NCI-H526 treated with DMSO at 0.1 percent for 48 hours (cell line): ENCODE results near the gene MCL1.
"Not testable (repeated sequence)": the region's sequence is repeated elsewhere in the genome, so short reads cannot be mapped to it uniquely, and the experiment has no call there.

Experiments
- DNase-seq: peaks from one replicate; lab custom pipeline; 2025; lab: John Stamatoyannopoulos, UW

Gene MCL1

DNA sequence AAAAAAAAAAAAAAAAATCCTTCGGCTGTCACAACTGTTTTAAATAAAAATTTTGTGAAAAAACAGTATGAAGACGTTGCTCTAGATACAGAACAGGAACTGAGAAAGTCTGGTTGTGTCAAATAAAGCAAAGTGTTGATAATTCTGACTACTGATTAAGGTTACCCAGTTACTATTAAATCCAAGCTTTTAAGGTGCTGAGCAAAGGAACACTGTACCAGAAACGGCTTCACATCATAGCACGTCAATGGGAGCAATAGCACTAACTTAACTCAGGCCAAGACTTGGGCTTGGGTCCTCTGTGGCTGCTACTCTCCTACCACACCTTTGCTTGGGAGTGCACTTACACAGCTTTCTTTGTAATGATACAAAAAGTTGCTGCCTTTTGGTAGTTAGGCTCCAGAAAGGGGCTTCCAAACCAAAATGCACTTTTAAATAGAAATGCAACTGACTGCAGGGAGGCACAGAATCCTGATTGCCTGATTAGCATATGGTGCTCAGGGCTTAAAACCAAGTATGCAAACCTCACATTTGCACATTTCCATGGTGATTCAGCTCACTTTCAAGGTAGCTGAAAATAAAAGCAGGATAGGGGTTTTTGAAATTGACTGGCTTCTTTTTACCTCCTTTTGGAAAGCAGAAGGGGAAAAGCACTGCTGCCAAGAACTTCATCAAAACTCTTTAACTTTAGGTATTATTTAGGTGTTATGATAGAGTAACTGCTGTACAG is 6.3 kb downstream of the MCL1 start:
- DNase-seq = peak; percentile 55

GRCh38 chr1:150568594-150568966 is 10.8 kb downstream of the MCL1 start:
- DNase-seq = no peak

- peak; percentile 69 for DNase-seq
Observed at GRCh38 chr1:150567717-150568593, 11.5 kb downstream of the MCL1 start.

- no peak for DNase-seq
Observed at GRCh38 chr1:150567341-150567716, 12.1 kb downstream of the MCL1 start.

DNA sequence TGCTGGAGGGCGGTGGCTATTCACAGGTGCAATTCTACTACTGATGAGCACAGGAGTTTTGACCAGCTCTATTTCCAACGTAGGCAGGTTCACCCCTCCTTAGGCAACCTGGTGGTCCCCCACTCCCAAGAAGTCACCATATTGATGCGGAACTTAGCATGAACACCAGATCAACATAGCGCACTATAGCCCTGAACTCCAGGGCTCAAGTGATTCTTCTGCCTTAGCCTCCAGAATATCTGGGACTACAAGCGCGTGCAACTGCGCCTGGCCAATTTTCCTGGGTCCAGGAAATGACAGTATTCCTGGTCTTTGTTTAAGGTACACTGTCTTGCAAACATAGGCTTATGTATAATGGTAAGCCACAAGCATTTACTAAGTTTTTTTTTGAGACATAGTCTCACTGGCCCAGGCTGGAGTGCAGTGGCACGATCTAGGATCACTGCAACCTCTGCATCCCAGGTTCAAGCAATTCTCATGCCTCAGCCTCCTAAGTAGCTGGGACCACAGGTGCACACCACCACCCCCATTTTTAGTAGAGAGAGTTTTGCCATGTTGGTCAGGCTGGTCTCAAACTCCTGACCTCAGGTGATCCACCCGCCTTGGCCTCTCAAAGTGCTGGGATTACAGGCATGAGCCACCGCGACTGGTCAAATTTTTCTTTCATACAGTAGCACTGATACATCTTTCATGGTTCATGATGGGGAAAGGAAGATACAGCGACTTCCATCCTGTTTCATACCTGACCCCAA is 12.6 kb downstream of the MCL1 start:
- no peak for DNase-seq

GRCh38 chr1:150565240-150565991 is 14.0 kb downstream of the MCL1 start:
- DNase-seq = not testable (repeated sequence)

GRCh38 chr1:150564051-150564991 is 15.1 kb downstream of the MCL1 start:
- no peak for DNase-seq

- no peak for DNase-seq
Observed at GRCh38 chr1:150563340-150564038, 15.9 kb downstream of the MCL1 start.

DNA sequence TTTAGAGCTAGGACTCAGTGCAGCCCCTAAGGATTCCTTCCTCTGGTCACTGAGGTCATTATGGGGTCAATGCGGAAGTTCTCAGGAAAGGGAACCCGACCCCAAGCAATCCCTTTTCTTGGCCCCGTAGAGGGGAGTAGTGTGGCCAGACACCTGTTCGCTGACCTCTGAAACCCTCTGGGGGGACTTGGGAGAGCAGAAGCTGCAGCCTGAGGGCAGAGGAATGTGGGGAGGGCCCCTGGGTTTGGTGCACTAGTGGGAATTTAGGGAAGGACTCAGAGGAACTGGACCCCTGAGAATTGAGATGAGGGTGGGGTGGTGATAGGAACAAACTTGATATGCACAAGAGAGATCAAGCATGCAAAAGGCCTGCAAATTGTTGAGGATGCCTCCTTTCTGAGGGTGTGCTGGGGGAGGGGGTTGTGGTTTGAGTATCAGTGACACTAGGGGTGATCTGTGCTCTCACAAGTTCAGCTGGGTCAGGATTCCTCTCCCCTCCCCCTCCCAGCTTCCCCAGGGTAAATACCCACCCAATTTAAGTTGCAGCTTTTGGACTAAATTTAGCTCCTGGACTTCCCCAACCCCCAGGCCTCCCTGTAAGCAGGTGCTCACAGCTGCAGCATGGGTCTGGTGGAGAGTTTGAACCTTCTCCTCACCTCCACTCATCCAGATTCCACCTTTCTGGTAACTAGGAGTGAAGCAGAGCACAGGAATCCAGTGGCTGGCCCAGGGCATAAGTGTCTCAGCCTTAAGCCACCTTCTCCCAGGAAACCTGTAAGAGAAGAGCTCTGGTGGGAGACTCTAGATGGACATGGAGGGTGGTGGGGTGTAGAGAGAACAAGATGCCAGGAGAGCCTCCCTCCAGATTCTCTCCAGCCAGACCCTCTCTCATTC is 16.7 kb downstream of the MCL1 start:
- no peak for DNase-seq

DNA sequence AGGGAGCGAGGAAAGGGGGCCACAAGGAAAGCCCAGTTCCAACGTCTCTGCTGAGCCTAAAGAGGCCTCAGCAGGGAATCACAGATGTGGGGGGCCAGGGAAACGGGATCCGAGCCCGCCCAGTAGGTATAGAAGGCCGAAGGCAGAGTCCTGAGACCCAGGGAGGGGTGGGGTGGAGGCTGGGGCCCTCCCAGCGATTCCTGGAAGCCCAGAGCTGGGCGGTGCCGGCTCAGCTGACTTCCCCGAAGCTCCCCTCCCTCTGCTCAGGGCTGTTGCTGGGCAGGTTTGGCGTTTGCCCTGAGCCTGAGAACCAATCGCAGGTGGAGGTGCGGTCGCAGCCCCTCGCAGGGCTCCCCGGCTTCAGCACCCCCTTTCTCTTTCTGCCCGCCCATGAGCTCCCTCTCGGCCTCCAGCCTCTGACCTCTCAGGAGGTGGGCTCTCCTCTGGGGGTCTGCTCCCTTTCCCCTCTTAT is 17.4 kb downstream of the MCL1 start:
- peak; percentile 93 for DNase-seq

- DNase-seq = peak; percentile 96
Observed at GRCh38 chr1:150561254-150561973, 18.0 kb downstream of the MCL1 start.

DNA sequence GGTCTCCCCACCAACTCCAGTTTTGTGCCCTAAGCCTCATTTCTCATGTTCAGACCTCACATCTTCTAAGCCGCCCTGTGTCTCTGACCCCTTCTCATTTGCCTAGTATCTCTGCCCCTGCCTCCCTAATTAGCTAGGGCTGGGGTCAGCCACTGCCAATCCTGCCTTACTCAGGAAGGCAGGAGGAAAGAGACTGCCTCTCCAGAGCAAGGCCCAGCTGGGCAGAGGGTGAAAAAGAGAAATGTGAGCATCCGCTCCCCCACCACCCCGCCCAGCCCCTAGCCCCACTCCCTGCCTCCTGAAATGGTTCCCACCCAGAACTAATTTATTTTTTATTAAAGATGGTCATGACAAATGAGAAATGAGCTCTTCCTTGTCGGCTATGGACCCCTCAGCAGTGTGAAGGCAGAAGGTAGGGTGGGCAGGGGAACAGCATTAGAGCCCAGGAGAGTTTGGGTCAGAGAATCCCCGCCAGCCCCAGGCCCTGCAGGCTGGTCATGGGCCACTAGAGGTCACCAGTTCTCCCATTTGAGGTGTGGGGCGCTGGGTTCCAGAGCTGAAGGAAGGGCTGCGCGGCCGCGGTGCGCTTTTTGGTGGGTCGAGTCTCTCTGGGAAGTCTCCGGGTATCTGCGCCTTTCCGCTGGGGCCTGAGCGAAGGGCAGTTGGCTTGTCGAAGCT is 18.7 kb downstream of the MCL1 start:
- DNase-seq = no peak

GRCh38 chr1:150560011-150560438 is 19.4 kb downstream of the MCL1 start:
- DNase-seq = peak; percentile 67

DNA sequence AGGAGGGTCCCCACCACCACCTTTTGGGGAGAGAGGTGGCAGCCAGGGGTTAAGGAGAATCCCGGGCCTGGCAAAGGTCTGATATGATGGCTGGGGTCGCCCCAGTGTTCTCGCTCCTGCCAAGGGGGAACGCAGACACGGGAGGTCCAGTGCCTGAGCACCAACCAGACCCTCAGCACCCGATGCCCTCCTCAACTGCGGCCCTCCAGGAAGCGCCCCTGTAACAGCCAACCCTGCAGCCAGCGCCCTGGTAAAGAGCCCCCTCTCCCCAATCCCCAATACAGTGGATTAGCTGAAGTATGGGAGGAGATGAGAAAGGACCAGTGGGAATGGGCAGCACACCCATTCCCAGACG is 19.8 kb downstream of the MCL1 start:
- no peak for DNase-seq

- DNase-seq = no peak
Observed at GRCh38 chr1:150558761-150559655, 20.4 kb downstream of the MCL1 start.

- DNase-seq = no peak
Observed at GRCh38 chr1:150558303-150558704, 21.1 kb downstream of the MCL1 start.

- no peak for DNase-seq
Observed at GRCh38 chr1:150557813-150558212, 21.6 kb downstream of the MCL1 start.
